ENCODE data around the gene CNNM3.

CNNM3 gene

DNA sequence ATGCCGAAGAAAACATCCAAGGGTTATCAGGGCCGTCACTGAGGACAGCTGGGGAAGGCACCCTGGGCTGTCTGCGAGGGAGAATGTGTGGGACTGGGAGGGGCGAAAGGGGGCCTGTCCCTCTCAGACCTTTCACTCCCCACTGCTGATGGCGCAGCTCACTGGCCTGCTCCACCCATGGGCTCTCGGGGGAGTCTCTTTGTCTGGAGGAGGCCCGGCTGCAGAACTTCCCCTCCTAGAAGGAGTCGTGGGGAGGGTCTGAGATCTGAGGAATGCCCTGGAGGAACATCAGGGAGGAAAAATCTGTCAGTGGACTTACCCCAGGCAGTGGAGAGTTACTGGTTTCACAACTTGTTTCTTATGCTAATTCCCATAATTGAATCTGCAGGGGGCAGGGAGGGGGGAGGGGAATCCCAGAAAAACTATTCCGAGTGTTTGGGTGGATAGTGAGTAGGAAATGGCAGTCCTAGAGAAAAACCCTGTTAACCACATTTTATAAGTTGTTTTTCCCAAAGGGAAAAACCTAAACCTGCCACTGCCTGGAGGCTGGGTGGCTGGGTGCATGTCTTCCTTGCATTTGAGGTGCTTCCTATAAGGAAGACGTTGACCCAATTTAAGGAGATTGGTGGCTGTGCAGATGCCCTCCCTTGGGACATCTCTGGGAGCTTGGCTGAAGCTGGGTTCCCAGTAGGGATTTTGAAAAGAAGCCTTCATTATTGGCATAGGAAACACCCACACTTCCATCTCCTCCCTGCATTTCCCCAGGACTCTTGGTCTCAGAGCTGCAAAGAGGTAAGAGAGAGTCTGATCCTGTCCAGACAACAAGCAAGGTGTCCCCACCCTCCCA lies 65.5 kb downstream of the CNNM3 start:
- no peak for DNase-seq

DNA sequence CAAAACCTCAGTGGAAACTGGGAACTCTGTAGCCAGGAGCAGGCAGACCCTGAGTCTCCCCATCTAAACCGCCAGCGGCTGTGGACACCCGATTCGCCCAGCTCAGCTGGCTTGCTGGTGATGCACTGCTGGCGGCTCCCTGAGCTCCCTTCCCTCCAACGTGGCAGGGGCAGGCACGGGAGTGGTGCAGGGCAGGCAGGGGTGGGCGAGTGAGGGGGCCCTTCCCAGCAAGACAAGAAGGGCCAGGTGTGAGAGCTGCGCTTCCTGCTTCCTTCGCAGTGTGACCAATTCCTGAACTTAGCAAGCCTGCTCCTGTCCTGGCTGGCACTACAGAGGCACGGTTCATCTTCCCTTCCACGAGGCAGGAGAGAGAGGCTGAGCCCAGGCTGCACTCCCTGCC lies 66.2 kb downstream of the CNNM3 start:
- no peak for DNase-seq

DNA sequence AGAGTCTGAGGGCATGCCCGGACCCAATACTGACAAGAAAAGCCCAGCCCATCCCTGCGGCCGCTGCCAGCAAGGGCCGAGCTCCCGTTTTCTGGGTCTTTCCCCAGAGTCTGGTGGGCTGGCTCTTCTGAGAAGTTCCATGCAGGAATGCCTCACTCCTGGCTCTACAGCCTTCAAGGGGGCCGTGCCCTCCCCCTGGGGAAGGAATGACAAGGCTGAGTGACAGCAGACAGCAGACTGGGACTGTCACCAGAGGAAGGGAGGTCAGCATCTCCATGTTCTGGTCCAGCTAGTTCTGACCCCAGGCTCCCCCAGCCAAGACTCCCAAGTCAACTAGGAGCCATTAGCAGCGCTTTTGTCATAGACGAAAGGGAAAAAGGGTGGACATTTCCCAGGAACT lies 66.8 kb downstream of the CNNM3 start:
- DNase-seq: no peak

DNA sequence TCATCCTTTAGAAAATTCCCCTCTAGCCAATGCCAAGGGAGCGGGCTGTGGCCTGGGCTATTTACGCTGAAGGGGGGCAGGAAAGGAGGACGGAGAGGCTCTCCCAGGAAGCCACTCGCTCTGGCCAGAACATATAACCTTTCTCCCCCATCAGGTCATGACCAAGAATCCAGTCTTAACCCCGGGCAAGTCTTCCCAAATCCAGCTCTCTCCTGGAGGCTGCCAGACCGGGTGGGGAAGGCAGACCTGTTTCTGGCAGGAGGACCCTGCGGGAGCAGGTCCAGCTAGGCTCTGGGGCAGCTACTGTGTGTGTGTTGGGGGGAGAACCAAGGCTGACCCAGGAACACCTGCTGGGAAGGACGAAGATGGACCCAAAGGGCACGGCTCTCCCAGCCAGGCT lies 67.2 kb downstream of the CNNM3 start:
- no peak for DNase-seq
